GM20000 (cell line): ENCODE data around the gene TBL1X.

Experiments
- DNase-seq: peaks from one replicate; pipeline ENCODE4 v3.0.0; 2012; ENCODE audit warnings: low spot score
- CTCF ChIP-seq: IDR thresholded peaks from 2 replicates; pipeline ENCODE4 v1.5.1; 2012; ENCODE audit warnings: mild to moderate bottlenecking, control low read depth; ENCODE audit errors: extremely low read depth, missing control alignments

Gene TBL1X

DNA sequence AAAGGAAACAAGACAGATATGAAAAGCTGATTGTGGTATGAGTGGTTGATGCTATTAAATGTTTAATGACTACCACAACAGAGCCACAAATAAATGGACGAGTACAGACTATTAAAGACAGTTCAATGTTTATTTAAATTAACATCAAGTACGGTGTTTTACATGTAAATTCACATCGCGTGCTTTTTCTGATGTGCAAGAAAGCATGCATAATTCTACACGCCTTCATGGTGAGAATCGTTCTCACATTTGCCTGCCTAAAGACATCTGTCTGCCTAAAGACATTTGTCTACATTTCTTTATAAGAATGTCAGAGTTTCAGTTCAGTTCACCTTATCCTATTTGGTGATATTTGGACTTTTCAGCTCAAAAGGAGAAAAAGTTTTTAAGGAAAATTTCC lies 308.1 kb downstream of the TBL1X start:
- TF ChIP-seq CTCF, result no peak
- no peak for DNase-seq

GRCh38 chrX:9775930-9776329 lies 311.1 kb downstream of the TBL1X start:
- TF ChIP-seq CTCF, result no peak
- no peak for DNase-seq

- TF ChIP-seq CTCF, result no peak
- no peak for DNase-seq
Observed at GRCh38 chrX:9781941-9782340, 317.1 kb downstream of the TBL1X start.

GRCh38 chrX:9784332-9784731 lies 319.5 kb downstream of the TBL1X start:
- TF ChIP-seq CTCF, result no peak
- DNase-seq, result no peak

- no peak for TF ChIP-seq CTCF
- no peak for DNase-seq
Observed at GRCh38 chrX:9785254-9785943, 320.5 kb downstream of the TBL1X start.

GRCh38 chrX:9785944-9786797 lies 321.3 kb downstream of the TBL1X start, which contains the start of gene SHROOM2:
Gene SHROOM2, plus strand, starts transcription at chrX:9786429. Its CDS starts 117 bp downstream, at chrX:9786546.
- DNase-seq, result no peak
- no peak for TF ChIP-seq CTCF
